GM12872 (cell line): ENCODE measurements around the gene PPARA.

Experiments
- TF ChIP-seq, protein P1 (sequence below): IDR thresholded peaks from 3 replicates; pipeline ENCODE4 v1.5.1; 2011; ENCODE audit warnings: low read depth, mild to moderate bottlenecking, low read length, moderate library complexity; ENCODE audit not compliant: insufficient read depth

PPARA gene

GRCh38 chr22:46145896-46146295, 4.4 kb upstream of the PPARA start:
- TF ChIP-seq, protein P1, sequence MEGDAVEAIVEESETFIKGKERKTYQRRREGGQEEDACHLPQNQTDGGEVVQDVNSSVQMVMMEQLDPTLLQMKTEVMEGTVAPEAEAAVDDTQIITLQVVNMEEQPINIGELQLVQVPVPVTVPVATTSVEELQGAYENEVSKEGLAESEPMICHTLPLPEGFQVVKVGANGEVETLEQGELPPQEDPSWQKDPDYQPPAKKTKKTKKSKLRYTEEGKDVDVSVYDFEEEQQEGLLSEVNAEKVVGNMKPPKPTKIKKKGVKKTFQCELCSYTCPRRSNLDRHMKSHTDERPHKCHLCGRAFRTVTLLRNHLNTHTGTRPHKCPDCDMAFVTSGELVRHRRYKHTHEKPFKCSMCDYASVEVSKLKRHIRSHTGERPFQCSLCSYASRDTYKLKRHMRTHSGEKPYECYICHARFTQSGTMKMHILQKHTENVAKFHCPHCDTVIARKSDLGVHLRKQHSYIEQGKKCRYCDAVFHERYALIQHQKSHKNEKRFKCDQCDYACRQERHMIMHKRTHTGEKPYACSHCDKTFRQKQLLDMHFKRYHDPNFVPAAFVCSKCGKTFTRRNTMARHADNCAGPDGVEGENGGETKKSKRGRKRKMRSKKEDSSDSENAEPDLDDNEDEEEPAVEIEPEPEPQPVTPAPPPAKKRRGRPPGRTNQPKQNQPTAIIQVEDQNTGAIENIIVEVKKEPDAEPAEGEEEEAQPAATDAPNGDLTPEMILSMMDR: no peak

- TF ChIP-seq, protein P1: no peak
Observed at GRCh38 chr22:46146329-46146728, 4.0 kb upstream of the PPARA start.

DNA sequence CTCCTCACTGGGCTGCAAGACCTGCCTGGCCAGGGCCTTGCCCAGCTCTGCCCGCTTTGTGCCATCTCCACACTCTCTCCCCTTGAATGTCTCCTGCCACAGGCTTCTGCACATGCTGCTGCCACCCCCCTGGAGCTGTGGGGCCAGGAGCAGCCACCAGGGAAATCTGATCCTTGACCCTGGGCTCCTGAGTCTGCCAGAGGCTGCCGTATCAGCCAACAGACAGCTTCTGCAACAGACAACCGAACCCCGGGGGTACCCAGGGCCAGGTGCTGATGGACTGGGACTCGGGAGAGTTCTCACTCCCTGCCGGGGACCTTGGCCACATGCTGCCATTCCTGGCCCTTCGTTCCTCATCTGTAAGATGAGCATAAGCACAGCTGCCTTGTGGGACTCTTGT, 3.3 kb upstream of the PPARA start:
- TF ChIP-seq, protein P1: no peak

GRCh38 chr22:46147471-46148267, 2.7 kb upstream of the PPARA start:
- TF ChIP-seq, protein P1: no peak

DNA sequence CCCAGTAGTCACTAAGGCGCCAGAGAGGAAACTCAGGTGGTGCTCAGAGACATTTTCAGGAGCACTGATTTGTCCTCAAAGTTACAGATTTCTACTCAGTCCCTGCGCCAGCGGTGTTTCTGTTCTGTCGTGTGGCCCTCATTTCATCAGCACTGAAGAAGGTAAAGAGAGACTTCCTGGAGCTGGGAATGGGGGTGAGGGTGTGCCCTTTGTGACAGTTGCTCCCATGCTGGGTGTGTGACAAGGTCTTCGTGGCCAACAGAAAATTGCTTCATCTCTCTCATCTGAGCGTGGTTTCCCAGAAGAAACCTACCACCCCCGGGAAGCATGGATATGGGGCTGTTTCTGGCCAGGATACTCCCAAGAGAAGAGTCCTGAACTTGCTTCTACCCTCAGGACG, 2.0 kb upstream of the PPARA start:
- TF ChIP-seq, protein P1: no peak

GRCh38 chr22:46148816-46149511, 1.4 kb upstream of the PPARA start:
- TF ChIP-seq, protein P1: no peak

DNA sequence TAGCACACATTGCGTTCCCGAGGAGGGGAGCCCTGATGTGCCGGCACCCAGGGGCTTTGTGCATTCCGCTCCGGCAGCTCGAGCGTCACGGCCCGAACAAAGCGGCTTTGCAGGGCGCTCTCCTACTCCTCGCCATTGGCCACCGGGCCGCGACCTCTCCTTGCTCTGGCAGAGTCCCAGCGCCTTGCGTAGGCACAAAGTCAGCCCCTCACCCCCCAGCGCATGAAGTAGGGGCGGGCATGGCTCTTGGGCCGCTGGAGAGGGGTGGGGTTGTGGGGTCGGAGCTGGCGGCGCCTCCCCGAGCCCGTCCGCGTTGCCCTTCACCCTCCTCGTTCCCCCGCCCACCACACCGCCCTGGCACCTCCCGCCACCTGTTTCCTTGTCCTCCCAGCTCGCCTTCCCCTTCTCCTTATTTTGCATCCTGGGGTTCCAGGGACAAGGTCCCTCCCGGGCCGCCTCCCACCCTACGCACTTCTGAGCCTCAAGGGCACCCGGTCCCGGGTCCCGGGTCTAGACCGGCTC, 753 bp upstream of the PPARA start:
- TF ChIP-seq, protein P1: no peak
